IPS-NIHi7 (cell line): Measurements from ENCODE around the gene RUSC1.

Source experiments
- DNase-seq: peaks from one replicate; pipeline ENCODE4 v3.0.0; 2012; ENCODE audit warnings: mixed read lengths; ENCODE audit errors: extremely low spot score

Gene RUSC1

GRCh38 chr1:155295183-155295941, 25.3 kb upstream of the RUSC1 start:
- peak; percentile 47 for DNase-seq

- no peak for DNase-seq
These were observed 24.8 kb upstream of the RUSC1 start for GRCh38 chr1:155295942-155296267.

- no peak for DNase-seq
These were observed 24.0 kb upstream of the RUSC1 start for GRCh38 chr1:155296661-155297060.

- DNase-seq: no peak
These were observed 23.3 kb upstream of the RUSC1 start for GRCh38 chr1:155297384-155297783.

DNA sequence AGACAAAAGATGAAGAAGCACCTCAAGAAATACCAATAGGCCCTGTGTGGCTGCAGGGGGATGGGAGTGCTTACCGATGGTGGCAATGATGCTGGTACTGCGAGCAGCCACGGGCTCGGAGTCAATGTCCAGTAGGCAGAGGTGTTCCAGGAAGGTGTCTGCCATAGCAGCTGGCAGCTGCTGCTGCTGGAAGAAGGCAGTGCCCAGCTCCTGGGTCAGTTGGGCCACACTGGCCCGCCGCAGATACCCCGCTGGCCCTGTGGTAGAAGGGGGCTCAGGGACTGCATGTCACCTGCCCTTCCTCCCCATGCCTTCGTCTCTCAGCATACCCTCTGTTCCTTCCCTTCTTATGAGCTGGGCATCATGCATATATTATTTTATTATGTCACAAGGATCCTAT, 20.7 kb upstream of the RUSC1 start:
- DNase-seq: no peak

GRCh38 chr1:155300553-155301329, 20.0 kb upstream of the RUSC1 start:
- no peak for DNase-seq

GRCh38 chr1:155301342-155301841, 19.3 kb upstream of the RUSC1 start, which contains the start of gene PKLR:
Gene PKLR, minus strand, starts transcription at chr1:155301438. Its CDS starts 43 bp downstream, at chr1:155301395.
- no peak for DNase-seq

DNA sequence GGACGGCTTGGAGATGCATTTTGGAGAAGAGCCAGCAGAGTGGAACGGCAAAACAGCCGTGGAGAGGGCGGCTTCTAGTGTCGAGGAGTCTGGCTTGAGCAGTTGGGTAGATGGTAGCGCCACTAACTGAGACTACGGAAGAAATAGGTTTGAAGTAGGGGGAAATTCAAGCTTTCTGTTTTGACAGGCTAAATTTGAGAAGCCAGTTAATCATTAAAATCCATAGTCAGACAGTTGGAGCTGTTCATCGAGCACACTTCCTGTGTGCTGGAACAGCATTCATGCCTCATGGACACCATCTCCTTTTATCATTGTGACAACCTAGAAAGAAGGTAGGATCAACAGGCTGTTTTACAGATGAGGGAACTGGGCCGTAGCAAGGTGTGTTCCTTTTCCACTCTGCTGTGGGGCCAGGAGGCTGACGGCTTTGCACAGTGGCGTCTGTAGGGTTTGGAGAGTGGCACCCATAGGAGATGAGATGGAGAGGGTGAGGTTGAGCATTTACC, 16.1 kb upstream of the RUSC1 start:
- DNase-seq: no peak

- DNase-seq: no peak
These were observed 14.8 kb upstream of the RUSC1 start for GRCh38 chr1:155305881-155306391.

GRCh38 chr1:155307247-155307740, 13.4 kb upstream of the RUSC1 start:
- DNase-seq: no peak

GRCh38 chr1:155308493-155309422, 11.9 kb upstream of the RUSC1 start, which contains the start of gene FDPS:
Gene FDPS, plus strand, starts transcription at chr1:155308866. Its CDS starts 924 bp downstream, at chr1:155309790.
- peak; percentile 97 for DNase-seq

DNA sequence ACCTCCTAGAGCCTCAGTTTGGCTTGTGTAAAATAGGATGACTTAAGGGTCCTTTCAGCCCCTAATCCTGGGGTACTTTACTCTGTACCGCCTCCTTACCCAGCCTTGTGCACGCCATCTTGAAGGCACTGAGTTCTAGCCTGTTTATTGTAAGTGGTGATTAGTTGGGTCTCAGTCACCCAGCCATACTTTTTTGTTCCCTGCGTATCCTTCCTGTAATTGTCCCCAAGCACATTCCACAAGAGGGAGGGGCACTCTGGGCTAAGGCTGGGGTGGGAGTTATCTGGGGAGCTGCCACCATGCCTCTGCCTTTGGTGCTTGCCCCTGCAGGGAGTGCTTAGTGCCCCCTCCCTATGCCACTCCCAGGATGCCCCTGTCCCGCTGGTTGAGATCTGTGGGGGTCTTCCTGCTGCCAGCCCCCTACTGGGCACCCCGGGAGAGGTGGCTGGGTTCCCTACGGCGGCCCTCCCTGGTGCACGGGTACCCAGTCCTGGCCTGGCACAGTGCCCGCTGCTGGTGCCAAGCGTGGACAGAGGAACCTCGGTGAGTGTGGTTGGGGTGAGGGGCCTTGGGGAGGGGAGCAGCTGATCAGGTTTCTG, 11.2 kb upstream of the RUSC1 start:
- DNase-seq: no peak

DNA sequence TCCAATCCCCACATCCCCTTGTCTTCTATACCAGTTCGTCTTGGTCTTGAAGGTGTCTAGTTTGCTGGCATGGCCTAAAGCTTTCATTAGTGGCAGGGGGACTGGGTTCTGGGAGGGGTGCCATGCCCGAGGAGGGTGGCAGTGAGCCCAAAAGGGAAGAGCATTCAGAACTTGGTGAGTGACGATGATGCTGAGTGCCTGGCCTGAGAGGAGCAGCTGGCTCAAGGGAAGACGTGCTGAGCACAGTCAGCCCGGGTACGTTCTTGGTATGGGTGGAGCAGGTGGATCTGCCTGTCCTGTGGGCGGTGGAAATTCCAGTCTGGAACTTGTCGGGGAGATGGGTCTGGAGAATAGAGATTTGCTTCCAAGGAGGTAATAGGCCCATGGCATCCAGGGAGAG, 7.4 kb upstream of the RUSC1 start:
- DNase-seq: no peak

- no peak for DNase-seq
These were observed 3.8 kb upstream of the RUSC1 start for GRCh38 chr1:155316922-155317321.

- DNase-seq: no peak
These were observed 2.6 kb upstream of the RUSC1 start for GRCh38 chr1:155318082-155318481.

DNA sequence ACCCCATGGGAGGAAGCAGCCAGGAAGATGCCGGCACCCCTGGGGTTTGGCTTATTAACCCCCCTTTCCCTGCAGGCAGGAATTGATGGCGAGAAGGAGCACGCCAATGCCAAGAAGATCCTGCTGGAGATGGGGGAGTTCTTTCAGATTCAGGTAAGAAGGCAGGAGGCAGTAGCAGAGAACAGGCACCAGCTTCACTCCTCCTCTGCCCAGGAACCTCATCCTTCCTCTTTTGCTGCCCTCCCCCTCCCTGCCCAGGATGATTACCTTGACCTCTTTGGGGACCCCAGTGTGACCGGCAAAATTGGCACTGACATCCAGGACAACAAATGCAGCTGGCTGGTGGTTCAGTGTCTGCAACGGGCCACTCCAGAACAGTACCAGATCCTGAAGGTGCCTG, 1.2 kb upstream of the RUSC1 start:
- no peak for DNase-seq

- no peak for DNase-seq
These were observed 442 bp upstream of the RUSC1 start for GRCh38 chr1:155320252-155320651.

DNA sequence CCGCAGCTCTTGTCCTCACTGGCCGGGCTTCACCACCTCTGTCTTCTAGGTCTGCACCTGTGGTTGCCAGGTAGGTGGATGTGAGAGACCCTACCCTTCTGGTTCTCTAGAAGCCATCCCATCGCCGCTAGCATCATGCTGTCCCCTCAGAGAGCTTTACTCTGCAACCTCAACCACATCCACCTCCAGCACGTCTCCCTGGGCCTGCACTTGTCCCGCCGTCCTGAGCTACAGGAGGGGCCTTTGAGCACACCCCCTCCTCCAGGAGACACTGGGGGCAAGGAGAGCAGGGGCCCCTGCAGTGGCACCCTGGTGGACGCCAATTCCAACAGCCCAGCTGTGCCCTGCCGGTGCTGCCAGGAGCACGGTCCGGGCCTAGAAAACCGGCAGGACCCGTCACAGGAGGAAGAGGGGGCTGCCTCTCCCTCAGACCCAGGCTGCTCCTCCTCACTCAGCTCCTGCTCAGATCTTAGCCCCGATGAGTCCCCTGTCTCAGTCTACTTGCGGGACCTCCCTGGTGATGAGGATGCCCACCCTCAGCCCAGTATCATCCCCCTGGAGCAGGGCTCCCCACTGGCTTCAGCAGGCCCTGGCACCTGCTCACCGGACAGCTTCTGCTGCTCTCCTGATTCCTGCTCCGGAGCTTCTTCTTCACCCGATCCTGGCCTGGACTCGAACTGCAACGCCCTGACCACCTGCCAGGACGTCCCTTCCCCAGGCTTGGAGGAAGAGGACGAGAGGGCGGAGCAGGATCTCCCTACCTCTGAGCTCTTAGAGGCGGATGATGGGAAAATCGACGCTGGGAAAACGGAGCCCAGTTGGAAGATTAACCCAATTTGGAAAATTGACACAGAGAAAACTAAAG, 1.2 kb downstream of the RUSC1 start:
- no peak for DNase-seq

GRCh38 chr1:155322571-155322952, 1.9 kb downstream of the RUSC1 start:
- peak; percentile 35 for DNase-seq
